Gastrocnemius medialis (tissue), 4 donors: ENCODE data around the gene PNPLA4. TPM values are rescaled to one million over a fixed set of nuclear protein-coding genes. Genes with fewer than 3 reads are reported as not detected.

ENCODE experiments used
- ATAC-seq, 2 donors: fragments of 150-250 bp; one replicate each; pipeline ENCODE4 v1.9.1; 2016
- DNase-seq, 2 donors: peaks; one replicate each; pipeline ENCODE4 v3.0.0-alpha.2; 2019
- H3K27ac ChIP-seq, 4 donors: fragments of 200-600 bp; sonication (generic); 1 replicate in 1 of 4; 2 replicates in 3 of 4; pipeline ENCODE4 v1.5.1; 2016 to 2018; ENCODE audit warnings: mild to moderate bottlenecking in 2 of 4, moderate library complexity in 1 of 4
- H3K27me3 ChIP-seq, 3 donors: fragments of 200-600 bp; sonication (generic) in 2 of 3; 1 replicate in 1 of 3; 2 replicates in 2 of 3; pipeline versions ENCODE4 v1.5.1 to v1.6.0; 2016 to 2019; ENCODE audit warnings: mild to moderate bottlenecking in 1 of 3, moderate library complexity in 1 of 3
- H3K36me3 ChIP-seq, 2 donors: fragments of 200-600 bp; sonication (generic) in 1 of 2; one replicate each; pipeline ENCODE4 v1.5.1; 2017 to 2018
- H3K4me1 ChIP-seq, 2 donors: fragments of 200-600 bp; sonication (generic) in 1 of 2; one replicate each; pipeline ENCODE4 v1.5.1; 2016 to 2017; ENCODE audit warnings: mild to moderate bottlenecking in 2 of 2
- H3K4me3 ChIP-seq, 4 donors: fragments of 200-600 bp; sonication (generic) in 3 of 4; 1 replicate in 1 of 4; 2 replicates in 3 of 4; pipeline ENCODE4 v1.5.1; 2016 to 2019; ENCODE audit warnings: mild to moderate bottlenecking in 2 of 4
- H3K9me3 ChIP-seq, 3 donors: fragments of 200-600 bp; sonication (generic) in 2 of 3; 1 replicate in 1 of 3; 2 replicates in 2 of 3; pipeline ENCODE4 v1.5.1; 2016 to 2019
- CTCF ChIP-seq, 5 experiments: fragments of 450-650 bp in 3 of 5; fragments of 200-600 bp in 2 of 5; sonication (generic) in 2 of 5; IDR thresholded peaks in 4 of 5; conservative IDR thresholded peaks in 1 of 5; 1 replicate in 4 of 5; 2 replicates in 1 of 5; pipeline ENCODE4 v1.5.1; 2016 to 2019; ENCODE audit warnings: antibody characterized with exemption in 5 of 5, mild to moderate bottlenecking in 3 of 5, moderate library complexity in 3 of 5
- POLR2A ChIP-seq, 2 donors: fragments of 450-650 bp; IDR thresholded peaks; one replicate each; pipeline ENCODE4 v1.6.1; 2017; ENCODE audit warnings: antibody characterized with exemption in 2 of 2, mild to moderate bottlenecking in 2 of 2, moderate library complexity in 2 of 2
- in situ Hi-C, 4 donors: fragments of 200-750 bp; cut with MboI; loops; one replicate each; pipeline versions ENCODE4 v1.15.0 to v1.8.0; 2017; ENCODE audit warnings: low sequenced_read_pairs in 4 of 4
- intact Hi-C: fragments of 100-400 bp; cut with DNase I; formaldehyde crosslinking; loops from one replicate; pipeline ENCODE4 v1.15.1; 2023; ENCODE audit warnings: low total_unique reads
- total RNA-seq, 4 donors: library from RNA; depleted of rRNA; stranded (reverse); fragments of >200 nt; gene quantifications; one replicate each; pipeline versions ENCODE4 v1.1.0 to v1.2.3, GENCODE V29; 2016

Gene PNPLA4
- total RNA-seq, 4 donors from 2014 or later = 20.9 to 45.6 (median 33.8) TPM

- H3K27me3 ChIP-seq = no peaks in the 10 kb centered on the region
- no peak for DNase-seq
- ATAC-seq = no peak
- no peak overlapping the region for H3K27ac ChIP-seq
- no peaks in the 10 kb centered on the region for H3K4me1 ChIP-seq
- no peak overlapping the region for H3K4me3 ChIP-seq
- TF ChIP-seq POLR2A (IDR thresholded peaks at IDR 0.05) (no peak), CTCF (IDR thresholded peaks at IDR 0.05 in 4 of 5, conservative IDR thresholded peaks at IDR 0.05 in 1 of 5) (no peak)
- peaks cover 0 to 6% of the 10 kb centered on the region in 2 donors for H3K36me3 ChIP-seq
- in situ Hi-C loops (no loop called here), intact Hi-C loops (no loop called here)
- H3K9me3 ChIP-seq = no peaks in the 10 kb centered on the region
Measured at GRCh38 chrX:7904562-7904961, 22.7 kb downstream of the PNPLA4 start.

- Histone ChIP-seq H3K4me1 (no peaks in the 10 kb centered on the region), H3K27ac (no peak overlapping the region), H3K36me3 (no peaks in the 10 kb centered on the region), H3K27me3 (no peaks in the 10 kb centered on the region), H3K4me3 (no peak overlapping the region), H3K9me3 (no peaks in the 10 kb centered on the region)
- intact Hi-C loops = no loop called here
- no peak for ATAC-seq
- in situ Hi-C loops = no loop called here
- TF ChIP-seq CTCF (IDR thresholded peaks at IDR 0.05 in 4 of 5, conservative IDR thresholded peaks at IDR 0.05 in 1 of 5) = no peak
- no peak for TF ChIP-seq POLR2A (IDR thresholded peaks at IDR 0.05)
- no peak for DNase-seq
Measured at GRCh38 chrX:7891928-7892327, 35.3 kb downstream of the PNPLA4 start.

- intact Hi-C loops (no loop called here), in situ Hi-C loops (no loop called here)
Measured at GRCh38 chrX:7889680-7890079, 37.5 kb downstream of the PNPLA4 start.

GRCh38 chrX:7889135-7889534 lies 38.1 kb downstream of the PNPLA4 start:
- H3K9me3 ChIP-seq = no peaks in the 10 kb centered on the region
- no peaks in the 10 kb centered on the region for H3K4me1 ChIP-seq
- H3K4me3 ChIP-seq = no peak overlapping the region
- intact Hi-C loops = no loop called here
- TF ChIP-seq CTCF (IDR thresholded peaks at IDR 0.05 in 4 of 5, conservative IDR thresholded peaks at IDR 0.05 in 1 of 5) (no peak), POLR2A (IDR thresholded peaks at IDR 0.05) (no peak)
- no peaks in the 10 kb centered on the region for H3K36me3 ChIP-seq
- no peaks in the 10 kb centered on the region for H3K27me3 ChIP-seq
- in situ Hi-C loops = no loop called here
- ATAC-seq (no peak), DNase-seq (no peak)
- H3K27ac ChIP-seq = no peak overlapping the region

More at GRCh38 chrX:7889680-7890079, 37.5 kb downstream of the PNPLA4 start:
- ATAC-seq (no peak), DNase-seq (no peak)
- TF ChIP-seq CTCF (IDR thresholded peaks at IDR 0.05 in 4 of 5, conservative IDR thresholded peaks at IDR 0.05 in 1 of 5) (no peak), POLR2A (IDR thresholded peaks at IDR 0.05) (no peak)
- no peak overlapping the region for H3K27ac ChIP-seq
- H3K36me3 ChIP-seq = no peaks in the 10 kb centered on the region
- H3K4me1 ChIP-seq = no peaks in the 10 kb centered on the region
- H3K9me3 ChIP-seq = no peaks in the 10 kb centered on the region
- H3K27me3 ChIP-seq = no peaks in the 10 kb centered on the region
- H3K4me3 ChIP-seq = no peak overlapping the region

- in situ Hi-C loops (no loop called here), intact Hi-C loops (no loop called here)
- Histone ChIP-seq H3K27ac (no peak overlapping the region), H3K36me3 (no peaks in the 10 kb centered on the region), H3K9me3 (no peaks in the 10 kb centered on the region), H3K27me3 (no peaks in the 10 kb centered on the region), H3K4me3 (no peak overlapping the region), H3K4me1 (no peaks in the 10 kb centered on the region)
- no peak for ATAC-seq
- no peak for DNase-seq
- no peak for TF ChIP-seq POLR2A (IDR thresholded peaks at IDR 0.05)
- TF ChIP-seq CTCF (IDR thresholded peaks at IDR 0.05 in 4 of 5, conservative IDR thresholded peaks at IDR 0.05 in 1 of 5) = no peak
Measured at GRCh38 chrX:7876957-7877356, 50.3 kb downstream of the PNPLA4 start.
